K562 (cell line): ENCODE data around the gene HTR2C. TPM values are rescaled to one million over a fixed set of nuclear protein-coding genes. Genes with fewer than 3 reads are reported as not detected.

Source experiments
- ATAC-seq: fragments of 200-7000 bp; cut with Tn5 transposase; 3 replicates; pipeline ENCODE4 v1.9.1; 2020; ENCODE audit warnings: moderate library complexity
- BruUV-seq: library from RNA; stranded (reverse); fragments of 400-500 nt; replicated peaks from 2 replicates; lab custom pipeline; 2021; lab: Mats Ljungman, UMichigan
- CTCF ChIA-PET: fragments of 300-600 bp; formaldehyde crosslinking; extraction: SDS; loops from one replicate; lab custom pipeline; 2021; ENCODE audit warnings: low intra/inter-chr PET ratio; lab: Yijun Ruan, JAX
- POLR2A ChIA-PET: fragments of 300-600, 350-650 bp; sonication (Branson Sonifier 250); formaldehyde crosslinking; extraction: SDS; loops from one replicate; lab custom pipeline; 2021; ENCODE audit warnings: antibody characterized with exemption, inconsistent platforms; lab: Yijun Ruan, JAX
- DNase-seq, 4 experiments: peaks; one replicate each; pipeline versions ENCODE4 v3.0.0 to v3.0.0-alpha.2; 2011 to 2018; ENCODE audit warnings: low spot score in 3 of 4, mixed read lengths in 3 of 4; ENCODE audit errors: extremely low read depth in 1 of 4
- FAIRE-seq: peaks from 2 replicates; lab custom pipeline; 2011; peaks lifted over from hg19 to GRCh38; lab: Jason Lieb, UNC
- H2AFZ ChIP-seq: 2 replicates; pipeline ENCODE4 v1.6.0; 2011; ENCODE audit warnings: low read depth, low read length, control low read depth, inconsistent platforms
- H3K27ac ChIP-seq: fragments of 200-600 bp; 3 replicates; pipeline ENCODE4 v1.8.0; 2011; ENCODE audit warnings: low read depth, mild to moderate bottlenecking, control low read depth, inconsistent platforms, low read length, moderate library complexity, mixed read lengths; ENCODE audit errors: extremely low read depth
- H3K27me3 ChIP-seq, 2 experiments: fragments of 300-600 bp in 1 of 2; 2 replicates in 1 of 2; 3 replicates in 1 of 2; pipeline versions ENCODE4 v1.6.0 to v1.8.0; 2011; ENCODE audit warnings: inconsistent platforms in 2 of 2, low read length in 2 of 2, mild to moderate bottlenecking in 1 of 2, mixed read lengths in 1 of 2, moderate library complexity in 1 of 2; ENCODE audit not compliant: control insufficient read depth in 2 of 2, insufficient read depth in 2 of 2
- H3K36me3 ChIP-seq: fragments of 300-600 bp; 3 replicates; pipeline ENCODE4 v1.8.0; 2011; ENCODE audit warnings: mild to moderate bottlenecking, low read length, inconsistent platforms; ENCODE audit not compliant: control insufficient read depth, insufficient read depth
- H3K4me1 ChIP-seq, 2 experiments: fragments of 200-600 bp in 1 of 2; replicated peaks in 1 of 2; 2 replicates in 1 of 2; 3 replicates in 1 of 2; pipeline versions ENCODE4 v1.5.1 to v1.8.0; 2011; ENCODE audit warnings: inconsistent platforms in 2 of 2, low read length in 2 of 2, mild to moderate bottlenecking in 1 of 2, mixed read lengths in 1 of 2, moderate library complexity in 1 of 2; ENCODE audit not compliant: control insufficient read depth in 2 of 2, insufficient read depth in 2 of 2
- H3K4me2 ChIP-seq: 2 replicates; pipeline ENCODE4 v1.6.1; 2011; ENCODE audit warnings: low read length, control low read depth, inconsistent platforms, mixed read lengths; ENCODE audit not compliant: insufficient read depth
- H3K4me3 ChIP-seq: fragments of 200-600 bp; sonication (generic), shearing (Covaris generic); 2 replicates; pipeline ENCODE4 v1.5.1; 2016; ENCODE audit warnings: control low read depth, inconsistent platforms
- H3K79me2 ChIP-seq: fragments of 200-600 bp; 3 replicates; pipeline ENCODE4 v1.8.0; 2011; ENCODE audit warnings: low read length, inconsistent platforms; ENCODE audit not compliant: control insufficient read depth, insufficient read depth
- H3K9ac ChIP-seq, 2 experiments: 2 replicates each; pipeline versions ENCODE4 v1.6.0 to v1.6.1; 2011; ENCODE audit warnings: low read depth in 2 of 2, low read length in 2 of 2, control low read depth in 1 of 2, inconsistent platforms in 1 of 2, mild to moderate bottlenecking in 1 of 2, mixed read lengths in 1 of 2; ENCODE audit not compliant: insufficient read depth in 1 of 2
- H3K9me1 ChIP-seq: one replicate; pipeline ENCODE4 v1.6.0; 2011; ENCODE audit warnings: inconsistent platforms, mild to moderate bottlenecking, low read length, moderate library complexity; ENCODE audit not compliant: control insufficient read depth, insufficient read depth
- H3K9me3 ChIP-seq: replicated peaks from 2 replicates; pipeline ENCODE4 v1.5.1; 2011; ENCODE audit warnings: low read depth, low read length, inconsistent platforms; ENCODE audit not compliant: control insufficient read depth, insufficient read depth
- H4K20me1 ChIP-seq: replicated peaks from 2 replicates; pipeline ENCODE4 v1.6.1; 2011; ENCODE audit warnings: low read length, inconsistent platforms, mixed read lengths; ENCODE audit not compliant: control insufficient read depth, insufficient read depth
- BCOR ChIP-seq: fragments of 450-650 bp; IDR thresholded peaks from 2 replicates; pipeline ENCODE4 v1.6.1; 2016
- E2F5 ChIP-seq: sonication (generic); formaldehyde crosslinking; IDR thresholded peaks from 2 replicates; pipeline ENCODE4 v1.8.0; 2022; ENCODE audit warnings: mild to moderate bottlenecking, missing genetic modification reagents
- ETS1 ChIP-seq: conservative IDR thresholded peaks from 2 replicates; pipeline ENCODE4 v1.6.1; 2011; ENCODE audit warnings: low read depth, mild to moderate bottlenecking, low read length; ENCODE audit not compliant: control insufficient read depth
- GATA2 ChIP-seq: sonication (generic); formaldehyde crosslinking; IDR thresholded peaks from 2 replicates; pipeline ENCODE4 v1.4.0; 2020; ENCODE audit warnings: mild to moderate bottlenecking, missing genetic modification reagents
- GMEB1 ChIP-seq: fragments of 250-450 bp; sonication (Bioruptor Pico); IDR thresholded peaks from 2 replicates; pipeline ENCODE4 v1.4.0; 2020; ENCODE audit warnings: mild to moderate bottlenecking
- MAX ChIP-seq: sonication (generic); formaldehyde crosslinking; IDR thresholded peaks from 2 replicates; pipeline ENCODE4 v1.9.0; 2022; ENCODE audit warnings: mild to moderate bottlenecking, missing genetic modification reagents
- NEUROD1 ChIP-seq: fragments of 150-350 bp; IDR thresholded peaks from 2 replicates; pipeline ENCODE4 v1.6.1; 2014; ENCODE audit warnings: borderline replicate concordance, low read length, low read depth; ENCODE audit not compliant: partially characterized antibody
- RBBP5 ChIP-seq: fragments of 200-600 bp; sonication (generic); IDR thresholded peaks from 2 replicates; pipeline ENCODE4 v1.6.1; 2012; ENCODE audit warnings: borderline replicate concordance, mild to moderate bottlenecking, low read length, control low read depth, inconsistent platforms; ENCODE audit not compliant: insufficient read depth, poor library complexity, severe bottlenecking
- RBM17 ChIP-seq: fragments of 200-400 bp; formaldehyde crosslinking; IDR thresholded peaks from 2 replicates; pipeline ENCODE4 v1.6.1; 2017; ENCODE audit warnings: low read depth, mild to moderate bottlenecking, low read length, borderline replicate concordance
- SUPT5H ChIP-seq: fragments of 450-650 bp; IDR thresholded peaks from 2 replicates; pipeline ENCODE4 v1.6.1; 2016
- ZNF280A ChIP-seq: fragments of 450-650 bp; IDR thresholded peaks from 2 replicates; pipeline ENCODE4 v1.6.1; 2018; ENCODE audit warnings: mild to moderate bottlenecking, low read depth; ENCODE audit not compliant: partially characterized antibody
- whole genome bisulfite sequencing: fragments of 100-300 bp; shearing (Covaris generic); methylation state at CpG from one replicate; pipeline ENCODE4 v1.1.6; 2016; ENCODE audit warnings: low coverage, mixed read lengths; ENCODE audit not compliant: insufficient coverage; ENCODE audit errors: missing lambda C conversion rate; 5-methylcytosine and 5-hydroxymethylcytosine counted together
- in situ Hi-C: fragments of 300-500 bp; cut with MboI; formaldehyde crosslinking; loops from 4 replicates; pipeline ENCODE4 v1.15.0; 2018; ENCODE audit warnings: inconsistent platforms, mixed read lengths
- intact Hi-C: fragments of 100-400 bp; cut with micrococcal nuclease; formaldehyde crosslinking; loops from 2 replicates; pipeline ENCODE4 v1.14.2; 2022
- polyA plus RNA-seq, 8 experiments: library from polyadenylated mRNA; depleted of rRNA in 4 of 8; stranded (reverse) in 5 of 8; unstranded in 3 of 8; fragments of >200 nt; fragmentation: Nextera tagmentation in 2 of 8; fragmentation: Illumina TruSeq in 1 of 8; extraction: Ambion mirVana in 2 of 8; extraction: Trizol in 1 of 8; gene quantifications; 2 replicates each; pipeline versions ENCODE4 v1.2.1 to v1.2.3, GENCODE V29; 2011 to 2014; ENCODE audit warnings: inconsistent platforms in 1 of 8, missing spikeins in 1 of 8
- total RNA-seq, 7 experiments: library from RNA; depleted of rRNA in 6 of 7; stranded (reverse); fragments of >200 nt in 6 of 7; fragmentation: Illumina TruSeq in 2 of 7; extraction: Trizol in 2 of 7; gene quantifications; 2 replicates each; pipeline versions ENCODE4 v1.2.1 to v1.2.3, GENCODE V29; 2011 to 2021; ENCODE audit warnings: low replicate concordance in 1 of 7

The HTR2C gene
- total and polyA plus RNA-seq, 9 of the 15 experiments (the other 6 are each of a cell fraction or from before 2014, with no cell fraction given) = 0.04 to 0.22 (median 0.10) TPM

- TF ChIP-seq MAX (CRISPR knock-in tag) (no peak), BCOR (no peak), NEUROD1 (no peak), GMEB1 (CRISPR knock-in tag) (no peak), SUPT5H (no peak)
Measured at GRCh38 chrX:114712466-114712865, 128.6 kb downstream of the HTR2C start (continued).

- ChIA-PET CTCF (no interaction called here), POLR2A (no interaction called here)
- Histone ChIP-seq H2AFZ (no peak overlapping the region), H3K27me3 (no peaks in the 10 kb centered on the region), H4K20me1 (no peaks in the 10 kb centered on the region), H3K27ac (no peak overlapping the region), H3K4me1 (no peaks in the 10 kb centered on the region), H3K9me1 (no peaks in the 10 kb centered on the region), H3K4me2 (no peak overlapping the region), H3K79me2 (no peaks in the 10 kb centered on the region), H3K4me3 (no peak overlapping the region), H3K9me3 (no peaks in the 10 kb centered on the region), H3K9ac (no peak overlapping the region), H3K36me3 (no peaks in the 10 kb centered on the region)
- no peak for TF ChIP-seq GATA2 (CRISPR knock-in tag)
- no peak for TF ChIP-seq RBBP5
- no peak for TF ChIP-seq E2F5 (CRISPR knock-in tag)
- no peak for TF ChIP-seq ZNF280A
- TF ChIP-seq RBM17 = no peak
- TF ChIP-seq ETS1 = no peak
- in situ Hi-C loops (no loop called here), intact Hi-C loops (no loop called here)
- no peak for ATAC-seq
- no peak for DNase-seq
- no peak for FAIRE-seq
- no TSS peak for BruUV-seq
- WGBS = 0% methylated on average over 3 of the region's 3 CpGs
Measured at GRCh38 chrX:114715096-114715495, 131.2 kb downstream of the HTR2C start.
